Measurements from ENCODE around the gene SEPHS1. TPM values are rescaled to one million over a fixed set of nuclear protein-coding genes. Genes with fewer than 3 reads are reported as not detected.
A peak's percentile ranks its signal among the peaks of the same experiment; 100 is the strongest.

Gene SEPHS1
- total RNA-seq, 2 donors from 2014 or later: 127 to 268 TPM

- peak overlapping the region; percentile 93 for H3K27ac Mint-ChIP-seq
- peaks cover 22% of the 10 kb centered on the region for H3K36me3 ChIP-seq (ENCODE audit: control insufficient read depth, insufficient read depth, low read length)
- H3K9me3 Mint-ChIP-seq: no peaks in the 10 kb centered on the region
- no peaks in the 10 kb centered on the region for H3K9me3 ChIP-seq (ENCODE audit: control insufficient read depth, low read length)
- peak overlapping the region; percentile 87 for H3K4me3 Mint-ChIP-seq
- H3K4me1 Mint-ChIP-seq: peaks cover 52% of the 10 kb centered on the region
- H3K27me3 Mint-ChIP-seq (ENCODE audit: insufficient read depth): peaks cover 5% of the 10 kb centered on the region
- WGBS, 2 experiments (ENCODE audit: insufficient coverage in 1 of 2, insufficient read length in 1 of 2): 0% methylated on average over 4 to 47 of the region's 47 CpGs
- peaks cover 21% of the 10 kb centered on the region for H3K27me3 ChIP-seq (ENCODE audit: control insufficient read depth, insufficient read depth, low read length, poor library complexity, severe bottlenecking)
- peaks cover 38% of the 10 kb centered on the region for H3K36me3 Mint-ChIP-seq (ENCODE audit: low read depth)
- H3K4me1 ChIP-seq (ENCODE audit: control insufficient read depth, insufficient read depth, low read length): no peaks in the 10 kb centered on the region
- TF ChIP-seq CTCF (conservative IDR thresholded peaks at IDR 0.05): no peak
- peak overlapping the region; percentile 93 for H3K27ac ChIP-seq (ENCODE audit: low read depth, low read length)
- peak overlapping the region; percentile 96 for H3K9ac ChIP-seq (ENCODE audit: extremely low read depth, low read length, poor library complexity, severe bottlenecking)
- H3K4me3 ChIP-seq (ENCODE audit: low read length): peak overlapping the region; percentile 96
- no peak for DNase-seq
These were observed 1.0 kb downstream of the SEPHS1 start for GRCh38 chr10:13347043-13347499.

GRCh38 chr10:13346283-13347042, 1.6 kb downstream of the SEPHS1 start:
- Mint-ChIP-seq H3K4me3 (peak overlapping the region; percentile 87), H3K9me3 (no peaks in the 10 kb centered on the region), H3K36me3 (ENCODE audit: low read depth) (peaks cover 42% of the 10 kb centered on the region), H3K27ac (peak overlapping the region; percentile 93), H3K4me1 (peaks cover 46% of the 10 kb centered on the region), H3K27me3 (ENCODE audit: insufficient read depth) (peaks cover under 1% of the 10 kb centered on the region)
- Histone ChIP-seq H3K27me3 (ENCODE audit: control insufficient read depth, insufficient read depth, low read length, poor library complexity, severe bottlenecking) (peaks cover 14% of the 10 kb centered on the region), H3K27ac (ENCODE audit: low read depth, low read length) (peak overlapping the region; percentile 93), H3K4me3 (ENCODE audit: low read length) (peak overlapping the region; percentile 96), H3K4me1 (ENCODE audit: control insufficient read depth, insufficient read depth, low read length) (no peaks in the 10 kb centered on the region), H3K9ac (ENCODE audit: extremely low read depth, low read length, poor library complexity, severe bottlenecking) (peak overlapping the region; percentile 96), H3K9me3 (ENCODE audit: control insufficient read depth, low read length) (no peaks in the 10 kb centered on the region), H3K36me3 (ENCODE audit: control insufficient read depth, insufficient read depth, low read length) (peaks cover 22% of the 10 kb centered on the region)
- WGBS, 2 experiments (ENCODE audit: insufficient coverage in 1 of 2, insufficient read length in 1 of 2): 7 to 28% methylated on average over 11 to 16 of the region's 18 CpGs
- no peak for TF ChIP-seq CTCF (conservative IDR thresholded peaks at IDR 0.05)
- no peak for DNase-seq

GRCh38 chr10:13340626-13341376, 7.3 kb downstream of the SEPHS1 start:
- peaks cover 72% of the 10 kb centered on the region for H3K36me3 ChIP-seq (ENCODE audit: control insufficient read depth, insufficient read depth, low read length)
- 91 to 93% methylated on average over 5 to 11 of the region's 12 CpGs for WGBS, 2 experiments (ENCODE audit: insufficient coverage in 1 of 2, insufficient read length in 1 of 2)
- no peak overlapping the region for H3K27ac ChIP-seq (ENCODE audit: low read depth, low read length)
- no peak overlapping the region for H3K4me3 Mint-ChIP-seq
- no peak overlapping the region for H3K4me3 ChIP-seq (ENCODE audit: low read length)
- H3K9me3 ChIP-seq (ENCODE audit: control insufficient read depth, low read length): no peaks in the 10 kb centered on the region
- H3K27me3 Mint-ChIP-seq (ENCODE audit: insufficient read depth): no peaks in the 10 kb centered on the region
- H3K9ac ChIP-seq (ENCODE audit: extremely low read depth, low read length, poor library complexity, severe bottlenecking): no peak overlapping the region
- no peaks in the 10 kb centered on the region for H3K4me1 ChIP-seq (ENCODE audit: control insufficient read depth, insufficient read depth, low read length)
- peaks cover 22% of the 10 kb centered on the region for H3K4me1 Mint-ChIP-seq
- H3K36me3 Mint-ChIP-seq (ENCODE audit: low read depth): peaks cover 83% of the 10 kb centered on the region
- no peaks in the 10 kb centered on the region for H3K9me3 Mint-ChIP-seq
- H3K27ac Mint-ChIP-seq: peak overlapping the region; percentile 26
- DNase-seq: no peak
- H3K27me3 ChIP-seq (ENCODE audit: control insufficient read depth, insufficient read depth, low read length, poor library complexity, severe bottlenecking): no peaks in the 10 kb centered on the region
- no peak for TF ChIP-seq CTCF (conservative IDR thresholded peaks at IDR 0.05)
